Gastrocnemius medialis (tissue), 4 donors: ENCODE measurements around the gene CCDC174.

Experiments used
- CTCF ChIP-seq, 5 experiments: fragments of 450-650 bp in 3 of 5; fragments of 200-600 bp in 2 of 5; sonication (generic) in 2 of 5; IDR thresholded peaks in 4 of 5; conservative IDR thresholded peaks in 1 of 5; 1 replicate in 4 of 5; 2 replicates in 1 of 5; pipeline ENCODE4 v1.5.1; 2016 to 2019; ENCODE audit warnings: antibody characterized with exemption in 5 of 5, mild to moderate bottlenecking in 3 of 5, moderate library complexity in 3 of 5
- POLR2A ChIP-seq, 2 donors: fragments of 450-650 bp; IDR thresholded peaks; one replicate each; pipeline ENCODE4 v1.6.1; 2017; ENCODE audit warnings: antibody characterized with exemption in 2 of 2, mild to moderate bottlenecking in 2 of 2, moderate library complexity in 2 of 2

- TF ChIP-seq POLR2A (IDR thresholded peaks at IDR 0.05) (no peak), CTCF (IDR thresholded peaks at IDR 0.05 in 4 of 5, conservative IDR thresholded peaks at IDR 0.05 in 1 of 5) (no peak)
Measured at GRCh38 chr3:14676881-14677280, 25.3 kb downstream of the CCDC174 start.
